CMK (cell line): Measurements from ENCODE around the gene SLC29A3.
"Not testable (repeated sequence)": the region's sequence is repeated elsewhere in the genome, so short reads cannot be mapped to it uniquely, and the experiment has no call there.

ENCODE experiments used
- DNase-seq: peaks from one replicate; pipeline ENCODE4 v3.0.0-alpha.2; 2010; ENCODE audit warnings: low read depth

Gene SLC29A3

DNA sequence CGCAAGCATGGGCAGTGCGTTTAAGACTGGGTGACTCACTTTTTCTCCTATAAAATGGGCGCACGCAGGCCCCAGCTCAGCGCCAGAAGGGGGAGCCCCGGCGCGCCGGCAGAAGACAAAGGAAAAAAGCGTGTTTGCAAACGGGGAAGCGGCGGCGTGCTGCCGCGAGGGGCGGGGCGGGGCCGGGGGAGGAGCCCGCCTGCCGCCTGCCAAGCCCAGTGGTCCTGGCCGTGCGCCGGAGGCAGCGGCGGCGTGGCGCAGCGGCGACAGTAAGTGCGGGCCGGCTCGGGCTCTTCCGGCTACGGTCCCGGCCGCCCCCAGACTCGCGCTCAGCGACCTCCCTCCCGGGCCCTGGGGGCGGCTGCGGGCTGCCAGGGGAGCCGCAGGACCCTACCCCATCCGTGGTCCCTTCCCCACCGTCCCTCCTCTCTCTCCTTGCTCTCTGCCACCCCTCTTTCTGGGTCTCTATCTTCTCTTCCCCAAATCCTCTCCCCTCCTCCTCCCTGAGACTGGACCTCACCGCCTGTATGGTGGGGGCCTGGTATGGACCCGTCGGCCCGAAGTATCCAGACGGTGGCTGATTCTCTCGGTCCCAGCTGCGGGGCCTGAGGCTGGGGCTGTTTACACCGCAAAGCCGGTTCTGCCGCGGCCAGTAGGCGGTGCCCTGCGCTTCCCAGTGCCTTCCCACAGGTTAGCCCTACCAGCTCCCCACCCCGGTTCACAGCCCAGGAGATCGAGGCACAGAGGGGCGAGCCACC, at the start of gene SLC29A3:
Gene SLC29A3, plus strand, starts transcription at position 218 of the 758 bp plus-strand sequence. Its CDS starts 51 bp downstream, at position 269.
- peak; percentile 64 for DNase-seq

DNA sequence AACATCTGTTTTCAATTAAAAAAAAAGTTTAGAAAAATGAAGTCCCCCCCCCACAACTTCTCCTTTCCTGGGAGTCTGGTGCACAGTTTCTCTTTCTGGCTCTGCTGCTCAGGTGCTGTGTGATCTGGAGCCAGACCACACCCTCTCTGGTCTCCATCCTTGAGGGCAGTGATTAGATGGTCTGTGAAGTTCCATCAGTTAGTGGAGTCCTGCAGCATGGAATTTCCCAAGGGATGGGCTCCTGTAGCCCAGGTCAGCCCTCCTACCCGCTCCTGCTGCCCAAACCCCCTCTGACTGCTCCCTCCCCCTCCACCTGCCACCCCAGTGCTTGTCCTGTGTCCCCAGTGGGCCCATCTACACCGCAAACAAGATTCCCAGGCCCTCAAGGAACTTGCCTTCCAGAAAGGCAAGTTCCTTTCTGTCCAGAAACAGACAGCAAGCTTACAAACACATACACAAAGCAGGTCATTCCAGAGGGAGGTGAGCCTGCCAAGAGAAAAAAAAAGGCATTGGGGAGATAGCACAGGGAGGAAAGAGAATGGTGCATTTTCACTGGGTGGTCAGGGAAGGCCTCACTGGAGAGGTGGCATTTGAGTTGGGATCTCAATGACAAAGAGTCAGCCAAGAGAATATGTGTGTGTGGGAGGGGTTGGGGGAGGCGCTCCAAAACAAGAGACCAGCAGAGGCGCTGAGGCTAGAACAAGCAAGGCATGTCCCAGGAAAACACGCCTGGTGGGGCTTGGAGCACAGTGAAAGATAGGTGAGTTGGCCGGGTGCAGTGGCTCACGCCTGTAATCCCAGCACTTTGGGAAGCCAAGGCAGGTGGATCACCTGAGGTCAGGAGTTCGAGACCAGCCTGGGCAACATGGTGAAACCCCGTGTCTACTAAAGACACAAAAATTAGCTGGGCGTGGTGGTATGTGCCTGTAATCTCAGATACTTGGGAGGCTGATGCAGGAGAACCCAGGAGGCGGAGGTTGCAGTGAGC, 49.5 kb upstream of the SLC29A3 start:
- DNase-seq = no peak

DNA sequence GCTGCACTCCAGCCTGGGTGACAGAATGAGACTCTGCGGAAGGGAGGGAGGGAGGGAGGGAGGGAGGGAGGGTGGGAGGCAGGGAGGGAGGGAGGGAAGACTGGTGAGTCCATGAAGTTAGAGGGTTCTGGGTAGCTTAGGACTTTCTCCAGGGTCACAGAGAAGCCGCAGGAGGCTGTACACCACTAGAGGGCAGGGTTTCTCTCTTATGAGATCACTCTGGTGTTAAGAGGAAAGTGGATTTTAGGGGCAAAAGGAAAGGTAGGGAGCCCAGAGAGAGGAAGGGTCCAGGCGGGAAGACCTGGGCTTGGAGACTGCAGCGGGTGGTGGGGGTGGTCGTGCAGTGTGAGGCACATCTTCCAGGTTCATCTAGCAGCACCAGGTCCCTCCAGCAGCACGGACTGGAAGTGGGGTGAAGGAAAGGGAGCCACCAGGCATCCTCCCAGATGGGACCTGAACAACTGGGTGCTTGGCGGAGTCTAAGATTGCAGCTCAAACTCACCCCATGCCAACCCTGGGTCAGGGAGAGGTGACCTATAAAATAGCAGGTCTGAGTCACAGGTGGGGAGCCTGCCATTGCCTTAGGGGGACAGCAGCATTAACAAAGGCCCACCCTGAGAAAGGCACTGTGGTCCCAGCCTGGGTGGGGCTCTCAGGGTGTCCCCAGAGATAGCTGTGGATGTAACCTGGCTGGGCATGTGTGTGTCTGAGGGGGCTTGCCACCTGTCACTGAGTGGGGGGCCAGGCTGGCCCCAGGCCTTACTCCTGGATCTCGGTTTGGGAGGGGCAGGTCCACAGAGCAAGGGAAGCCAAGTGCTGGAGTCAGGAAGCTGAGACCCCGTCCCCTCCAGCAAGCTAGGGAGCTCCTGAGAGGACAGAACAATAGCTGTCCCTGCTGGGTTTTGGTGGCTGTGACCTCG, 48.5 kb upstream of the SLC29A3 start:
- DNase-seq = peak; percentile 54

DNA sequence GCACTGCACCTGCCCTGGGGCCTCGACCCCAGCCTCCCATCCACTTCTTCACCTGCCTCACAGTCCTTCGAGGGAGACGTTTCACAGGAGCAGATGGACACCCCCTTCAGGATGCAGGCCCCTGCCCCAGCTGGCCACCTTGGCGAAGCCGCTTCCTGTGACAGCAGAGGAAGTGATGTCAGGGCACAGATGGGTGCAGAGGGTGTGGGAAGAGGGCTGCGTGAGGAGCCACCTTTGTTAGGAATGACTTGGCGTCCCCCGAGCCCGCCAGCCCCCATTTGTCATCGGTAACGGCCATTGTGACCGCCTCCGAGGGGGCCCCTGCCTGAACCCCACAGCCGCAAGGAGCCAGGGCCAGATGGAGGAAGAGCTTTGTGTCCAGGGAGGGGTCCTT, 47.4 kb upstream of the SLC29A3 start:
- no peak for DNase-seq

DNA sequence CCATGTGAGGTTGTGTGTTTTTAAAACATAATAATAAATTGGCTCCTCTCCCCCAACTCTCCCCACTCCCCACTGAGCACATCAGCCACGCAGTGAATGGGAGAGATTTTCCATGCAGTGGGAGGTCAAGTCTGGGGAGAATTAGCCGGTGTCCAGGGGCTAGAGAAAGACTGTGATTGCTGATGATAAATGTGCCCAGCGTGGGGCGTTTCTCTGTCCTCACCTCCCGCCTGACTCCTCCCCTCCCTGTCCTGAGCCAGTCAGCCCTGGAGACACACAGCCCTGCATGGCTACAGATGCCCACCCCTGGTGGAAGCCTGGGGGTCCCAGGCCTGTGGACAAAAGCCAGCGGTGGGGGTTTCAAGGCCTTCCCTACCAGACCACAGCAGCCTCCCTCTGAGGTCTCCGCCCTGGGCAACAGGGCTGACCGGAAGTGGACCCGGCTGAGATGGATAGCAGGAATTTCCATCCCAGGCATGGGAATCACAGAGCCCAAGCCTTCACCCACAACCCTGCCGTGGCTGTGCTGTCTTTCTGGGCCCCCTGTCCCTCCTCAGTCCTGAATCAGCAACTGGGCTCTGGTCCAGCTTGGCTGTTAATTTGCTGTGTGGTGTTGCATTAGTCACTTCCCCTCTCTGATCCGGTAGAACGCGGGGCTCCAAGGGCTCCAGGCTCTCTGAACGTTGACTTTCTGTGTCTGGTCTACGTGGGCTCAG, 46.8 kb upstream of the SLC29A3 start:
- DNase-seq = no peak

DNA sequence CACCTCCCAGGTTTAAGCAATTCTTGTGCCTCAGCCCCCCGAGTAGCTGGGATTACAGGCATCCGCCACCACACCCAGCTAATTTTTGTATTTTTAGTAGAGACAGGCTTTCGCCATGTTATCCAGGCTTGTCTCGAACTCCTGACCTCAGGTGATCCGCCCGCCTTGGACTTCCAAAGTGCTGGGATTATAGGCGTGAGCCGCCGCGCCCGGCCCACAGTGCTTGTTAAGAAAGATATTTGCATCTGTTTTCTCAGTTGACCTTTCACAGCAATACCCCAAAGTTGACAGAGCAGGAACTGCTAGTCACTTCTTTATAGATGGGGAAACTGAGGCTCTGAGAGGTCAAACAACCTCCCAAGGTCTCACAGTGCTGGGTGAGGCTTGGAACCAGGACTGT, 46.1 kb upstream of the SLC29A3 start:
- not testable (repeated sequence) for DNase-seq

DNA sequence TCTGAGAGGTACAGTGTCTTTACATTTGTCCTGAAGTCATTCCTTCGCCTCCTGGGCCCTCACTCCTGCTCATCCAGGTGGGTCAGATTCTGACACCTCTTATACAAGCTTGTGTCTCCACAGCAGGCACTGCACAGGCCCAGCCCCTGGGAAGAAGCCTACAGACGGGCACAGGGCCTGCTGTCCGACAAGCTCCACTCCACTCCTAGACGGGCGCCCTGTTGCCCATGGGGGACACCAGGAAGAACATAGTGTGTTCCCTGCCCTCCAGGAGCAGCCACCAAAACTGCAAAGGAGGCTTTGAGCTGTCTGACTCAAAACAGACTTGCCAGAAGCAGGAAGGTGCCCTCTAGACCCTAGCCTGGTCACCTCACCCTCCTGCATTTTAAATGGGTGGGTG, 45.6 kb upstream of the SLC29A3 start:
- DNase-seq = no peak

DNA sequence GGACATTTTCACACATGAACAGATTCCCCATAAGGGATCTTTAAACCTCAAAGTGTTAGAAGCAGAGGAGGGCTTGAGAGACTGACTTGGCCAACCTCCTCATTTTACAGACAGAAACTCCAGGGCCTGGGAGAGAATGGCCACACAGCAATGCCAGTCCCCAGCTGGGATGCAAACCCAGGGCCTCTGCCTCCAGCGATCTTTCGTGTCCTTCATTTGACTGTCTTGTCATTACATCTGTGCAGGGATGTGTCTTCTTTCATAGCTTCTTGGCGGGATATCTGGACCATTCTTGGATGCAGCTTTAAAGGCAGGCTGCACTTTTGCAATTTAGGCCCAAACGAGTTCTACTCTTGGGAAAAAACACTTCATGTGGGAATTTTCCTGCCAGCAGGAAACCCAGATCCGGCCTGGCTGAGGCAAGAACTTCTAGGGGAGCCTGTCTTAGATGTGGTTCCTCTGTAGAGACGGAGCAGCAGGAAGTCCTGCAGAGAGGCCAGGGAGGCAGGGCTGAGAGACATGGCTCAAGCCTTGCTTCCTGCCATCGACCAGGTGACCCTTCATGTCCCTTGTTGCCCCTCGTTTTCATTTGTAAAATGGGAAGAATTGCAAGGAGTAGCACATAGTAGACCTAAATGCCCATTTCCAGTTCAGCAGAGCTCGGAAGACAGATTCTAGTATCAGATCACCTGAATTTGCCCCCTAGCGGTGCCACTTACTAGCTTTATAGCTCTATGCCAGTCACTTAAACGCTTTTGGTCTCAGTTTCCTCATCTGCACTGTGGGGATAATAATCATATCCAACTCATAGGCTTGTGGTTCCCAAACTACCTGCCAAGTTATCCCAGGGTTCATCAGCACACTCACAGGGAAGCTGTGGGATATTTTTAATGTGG, 43.9 kb upstream of the SLC29A3 start:
- no peak for DNase-seq

DNA sequence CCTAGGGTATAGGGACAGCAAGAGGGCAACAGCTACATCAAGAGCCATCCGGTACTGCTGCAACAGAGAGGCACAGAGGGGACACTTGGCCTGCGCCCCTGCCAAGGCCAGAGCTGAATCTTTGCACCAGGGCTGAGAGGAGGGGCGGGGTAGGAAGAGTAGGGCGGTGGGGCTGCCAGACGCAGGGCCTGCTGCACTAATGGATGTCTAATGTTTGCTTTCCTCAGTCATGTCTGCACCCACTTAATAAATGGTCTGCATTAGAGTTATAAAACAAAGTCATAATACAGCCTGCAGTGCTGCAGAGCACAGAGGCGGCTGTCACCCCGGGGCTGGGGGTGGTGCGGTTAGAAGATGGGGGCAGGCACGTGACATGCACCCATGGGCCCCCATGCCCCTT, 42.2 kb upstream of the SLC29A3 start:
- no peak for DNase-seq

DNA sequence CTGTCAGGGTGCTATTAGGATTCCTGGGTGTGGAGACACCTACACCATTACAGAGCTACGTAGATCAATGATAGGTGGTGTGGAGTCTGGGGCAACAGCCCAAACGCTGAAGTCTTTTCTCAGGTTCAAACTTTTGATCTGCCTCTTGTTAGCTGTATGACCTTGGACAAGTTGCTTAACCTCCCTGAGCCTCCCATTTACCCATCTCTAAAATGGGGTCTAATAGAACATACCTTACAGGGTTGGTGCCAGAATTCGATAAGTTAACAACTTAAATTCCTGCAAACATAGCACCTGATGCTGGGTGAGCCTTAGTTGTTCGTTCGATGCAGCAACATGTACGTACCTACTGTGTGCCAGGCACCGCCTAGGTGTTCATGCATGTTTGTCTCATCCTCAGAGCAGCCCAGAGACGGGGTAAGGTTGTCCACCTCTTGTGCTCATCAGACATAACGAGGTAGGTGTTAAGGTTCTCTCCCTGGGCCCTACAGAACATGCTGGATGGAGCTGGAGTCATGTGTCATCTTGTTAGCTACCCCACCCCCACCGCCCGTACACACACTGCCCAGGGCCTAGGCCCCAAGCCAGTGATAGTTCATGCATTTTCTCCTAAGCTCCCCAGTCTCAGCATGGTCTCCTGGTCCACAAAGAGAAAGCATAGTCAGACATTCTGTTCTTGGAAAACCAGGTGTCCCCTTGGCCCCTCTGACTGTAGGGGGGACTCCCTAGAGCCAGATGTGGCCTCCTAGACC, 41.0 kb upstream of the SLC29A3 start:
- DNase-seq = no peak

DNA sequence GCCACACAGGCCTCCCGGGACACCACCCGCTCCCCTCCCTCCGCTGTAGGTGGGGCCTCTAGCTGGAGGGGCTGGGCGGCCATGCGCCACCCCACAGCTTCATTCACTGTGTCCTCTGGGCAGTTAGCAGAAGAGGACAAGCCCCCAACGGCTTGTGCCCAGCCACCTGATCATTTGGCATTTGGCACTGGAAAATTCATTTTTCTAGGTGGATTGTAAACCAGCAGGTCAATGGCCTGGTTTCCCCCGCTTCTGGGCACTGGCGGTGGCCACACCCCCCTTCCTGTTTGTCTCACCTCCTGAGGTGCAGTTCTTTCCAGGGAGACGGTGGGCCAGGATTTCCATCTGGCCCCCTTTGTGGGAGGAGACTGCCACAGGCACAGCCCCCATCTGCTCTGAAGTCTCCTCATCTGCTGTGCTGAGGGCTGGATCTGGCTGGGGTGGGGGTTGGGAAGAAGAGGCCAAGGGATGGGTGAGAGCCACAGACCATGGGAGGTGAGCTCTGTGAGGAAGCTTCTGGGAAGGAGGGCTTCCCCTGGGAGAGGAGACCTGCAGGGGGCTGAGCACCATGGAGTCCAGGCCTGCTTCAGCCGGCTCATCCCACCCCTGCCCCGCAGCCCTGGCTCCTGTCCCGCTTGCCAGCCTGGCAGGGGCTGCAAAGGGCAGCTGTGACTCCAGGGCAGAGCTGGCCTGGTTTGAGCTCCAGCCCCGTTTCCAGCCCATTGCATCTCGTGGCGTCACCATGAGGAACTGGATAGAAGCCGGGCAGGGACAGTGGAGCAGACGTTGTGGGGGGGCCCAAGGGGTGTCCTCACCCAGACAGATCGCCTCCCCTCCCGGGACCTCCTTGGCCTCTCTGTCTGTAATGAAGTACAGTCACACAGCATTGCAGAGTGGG, 40.1 kb upstream of the SLC29A3 start:
- no peak for DNase-seq

DNA sequence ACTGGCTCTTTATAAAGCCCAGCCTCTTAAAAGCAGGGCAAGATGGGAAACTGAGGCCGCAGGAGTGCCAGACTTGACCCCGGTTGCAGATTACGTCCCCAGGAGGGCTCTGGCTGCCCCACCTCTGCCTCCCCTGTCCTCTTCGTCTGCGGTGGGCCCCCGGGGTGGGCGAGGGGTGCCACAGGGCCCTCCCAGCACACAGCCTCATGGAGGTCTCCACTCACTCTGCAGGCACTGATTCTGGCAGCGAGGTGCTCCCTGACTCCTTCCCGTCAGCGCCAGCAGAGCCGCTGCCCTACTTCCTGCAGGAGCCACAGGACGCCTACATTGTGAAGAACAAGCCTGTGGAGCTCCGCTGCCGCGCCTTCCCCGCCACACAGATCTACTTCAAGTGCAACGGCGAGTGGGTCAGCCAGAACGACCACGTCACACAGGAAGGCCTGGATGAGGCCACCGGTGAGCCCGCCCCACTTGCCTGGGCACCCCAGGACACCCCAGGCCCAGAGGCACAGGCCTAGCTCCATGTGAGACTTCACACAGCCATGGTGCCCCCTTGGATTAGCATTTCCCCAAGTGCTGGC, 39.4 kb upstream of the SLC29A3 start:
- no peak for DNase-seq

DNA sequence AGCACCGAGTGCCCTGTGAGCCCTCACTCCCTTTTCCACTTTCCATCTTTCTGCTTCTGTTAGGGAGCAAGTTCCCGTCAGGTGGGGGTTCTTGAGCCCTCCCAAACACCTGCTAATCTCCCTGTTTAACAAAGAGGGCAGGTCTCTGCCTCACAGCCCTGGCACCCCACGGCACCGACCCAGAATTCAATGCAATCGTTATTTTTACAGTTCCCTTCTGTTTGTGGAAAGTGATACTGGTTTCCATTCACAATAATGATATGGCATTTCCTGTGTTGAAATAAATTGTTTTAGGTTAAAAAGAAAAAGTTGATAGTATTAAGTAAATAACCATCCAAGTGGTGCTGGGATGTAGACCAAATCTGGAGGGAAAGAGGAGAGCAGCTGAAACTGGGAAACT, 38.8 kb upstream of the SLC29A3 start:
- DNase-seq = no peak

DNA sequence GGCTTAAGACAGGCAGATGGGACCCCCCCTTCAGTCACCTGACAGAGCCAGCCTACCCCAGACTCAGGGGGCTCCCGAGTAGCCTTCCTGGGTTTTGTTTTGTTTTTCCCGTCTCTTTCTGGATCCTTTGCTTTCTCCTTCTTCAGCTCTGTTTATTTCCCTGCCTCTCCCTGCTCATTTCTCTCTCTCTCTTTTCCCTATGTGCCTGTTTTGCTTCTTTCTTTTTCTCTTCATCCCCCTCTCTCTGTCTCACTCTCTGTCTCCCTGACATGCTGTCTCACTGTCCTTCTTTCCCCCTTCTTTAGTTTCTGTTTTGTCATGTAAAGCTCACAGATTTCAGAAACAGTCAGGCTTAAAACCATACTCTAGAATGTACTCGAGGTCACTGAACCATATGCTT, 38.2 kb upstream of the SLC29A3 start:
- DNase-seq = no peak

DNA sequence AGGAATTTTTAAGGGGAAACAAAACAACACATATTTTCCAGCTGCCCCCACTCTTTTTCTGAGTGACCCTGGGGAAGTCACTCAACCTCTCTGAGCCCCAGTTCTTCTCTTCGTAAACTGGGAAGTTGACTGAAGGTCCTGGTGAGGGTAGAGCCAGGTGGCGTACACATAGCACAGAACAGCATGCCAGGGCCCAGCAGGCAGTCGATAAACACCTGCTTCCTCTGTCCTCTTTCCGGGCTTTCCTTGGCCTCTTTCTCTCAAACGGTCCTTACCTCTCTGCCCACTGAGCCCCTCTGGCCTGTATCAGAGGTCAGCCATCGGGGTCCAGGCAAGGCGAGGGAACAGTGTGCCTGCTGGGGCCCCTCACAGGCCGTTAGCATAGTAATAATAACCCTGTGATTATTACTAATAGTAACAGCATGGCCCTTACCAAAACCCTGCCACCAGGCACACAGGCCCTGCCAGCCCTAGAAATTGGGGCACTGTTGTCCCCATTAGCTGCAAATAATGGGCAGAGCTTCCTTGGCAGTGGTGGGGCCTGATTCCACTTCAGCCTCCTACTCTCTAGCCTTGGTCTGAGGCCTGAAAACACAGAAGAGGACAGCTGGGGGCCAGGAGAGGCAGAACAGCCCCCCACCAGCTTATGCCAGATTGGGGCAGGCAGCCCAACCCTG, 37.3 kb upstream of the SLC29A3 start:
- no peak for DNase-seq

DNA sequence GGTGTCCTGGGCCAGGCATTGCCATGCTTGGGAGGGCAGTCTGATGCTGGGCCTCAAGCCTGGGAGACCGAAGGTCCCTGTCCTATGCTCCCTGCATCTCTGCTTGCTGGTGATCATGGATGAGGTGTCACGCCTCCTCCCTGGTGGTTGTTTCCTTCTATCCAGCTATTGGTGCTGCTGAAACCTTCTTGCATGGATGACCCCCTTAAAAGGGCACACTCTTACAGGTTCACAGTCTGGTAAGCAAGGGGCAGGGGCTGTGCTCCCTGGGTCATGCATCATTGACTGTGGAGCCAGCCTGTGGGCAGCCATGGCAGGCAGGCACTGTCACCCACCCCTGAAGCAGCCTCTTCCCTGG, 36.8 kb upstream of the SLC29A3 start:
- DNase-seq = no peak

DNA sequence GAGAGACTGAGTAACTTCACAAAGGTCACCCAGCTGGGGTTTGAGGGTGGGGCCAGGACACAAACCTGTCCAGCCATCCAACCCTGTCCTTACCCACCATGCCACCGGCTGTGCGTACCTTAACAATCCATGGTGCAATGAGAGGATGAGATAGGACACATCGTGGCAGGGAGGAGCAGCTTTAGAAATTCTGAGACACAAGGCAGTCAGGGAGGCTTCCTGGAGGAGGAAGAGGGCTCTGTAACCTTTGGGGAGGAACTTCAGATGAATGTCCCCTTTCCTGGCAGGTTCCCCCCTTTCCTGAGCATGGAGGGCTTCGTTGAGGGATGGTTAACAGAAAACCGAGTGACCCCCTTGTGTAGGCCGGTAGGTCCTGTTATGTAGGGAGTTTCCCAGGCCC, 35.6 kb upstream of the SLC29A3 start:
- no peak for DNase-seq

DNA sequence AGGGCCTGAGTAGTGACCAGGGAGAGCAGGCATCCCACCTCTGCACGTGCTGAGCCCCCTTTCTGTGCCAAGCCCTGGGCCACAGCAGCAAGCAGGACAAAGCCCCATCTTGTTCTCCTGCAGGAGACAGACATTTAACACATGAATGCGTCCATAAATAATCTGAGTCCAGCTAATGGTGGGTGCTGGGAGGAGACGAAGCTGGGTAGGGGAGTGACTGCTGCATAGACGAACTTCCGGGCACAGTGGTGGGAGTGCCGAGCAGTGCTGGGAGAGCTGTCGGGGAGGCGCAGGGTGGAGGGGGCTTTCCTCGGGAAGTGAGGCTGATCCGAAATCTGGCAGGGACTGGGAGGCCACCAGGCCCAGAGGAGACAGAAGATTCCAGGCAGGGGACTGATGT, 35.2 kb upstream of the SLC29A3 start:
- no peak for DNase-seq
